Measurements from ENCODE around the gene CDCA8. TPM values are rescaled to one million over a fixed set of nuclear protein-coding genes. Genes with fewer than 3 reads are reported as not detected.
"Not testable (repeated sequence)": the region's sequence is repeated elsewhere in the genome, so short reads cannot be mapped to it uniquely, and the experiment has no call there.

The CDCA8 gene
- total and polyA plus RNA-seq, 8 donors, result 0.89 to 5.5 (median 3.0) TPM; not detected in 2

DNA sequence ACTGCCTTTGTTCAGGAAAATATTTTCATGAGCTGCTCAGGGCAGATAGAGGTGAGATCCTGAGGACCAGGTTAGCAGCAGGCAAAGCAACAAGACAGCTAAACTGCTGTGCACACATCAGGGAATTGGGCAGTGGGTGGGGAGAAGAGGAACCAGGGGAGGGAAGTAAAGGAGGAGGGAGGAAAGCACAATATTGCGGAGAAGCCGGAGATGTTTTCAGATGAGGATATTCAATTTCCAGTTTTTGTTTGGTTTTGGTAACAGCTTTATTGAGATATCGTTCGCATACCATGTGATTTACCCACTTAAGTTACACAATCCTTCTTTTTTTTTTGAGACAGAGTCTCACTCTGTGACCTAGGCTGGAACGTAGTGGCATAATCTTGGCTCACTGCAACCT, 38.1 kb downstream of the CDCA8 start:
- Histone ChIP-seq H3K4me1 (peaks cover 0 to 7% (median 0%) of the 10 kb centered on the region in 4 donors), H3K9me3 (no peaks in the 10 kb centered on the region), H3K27me3 (peaks cover 0 to 78% (median 10%) of the 10 kb centered on the region in 3 donors), H3K4me3 (no peak overlapping the region), H3K36me3 (no peaks in the 10 kb centered on the region), H3K27ac (no peak overlapping the region)
- TF ChIP-seq, protein P1, sequence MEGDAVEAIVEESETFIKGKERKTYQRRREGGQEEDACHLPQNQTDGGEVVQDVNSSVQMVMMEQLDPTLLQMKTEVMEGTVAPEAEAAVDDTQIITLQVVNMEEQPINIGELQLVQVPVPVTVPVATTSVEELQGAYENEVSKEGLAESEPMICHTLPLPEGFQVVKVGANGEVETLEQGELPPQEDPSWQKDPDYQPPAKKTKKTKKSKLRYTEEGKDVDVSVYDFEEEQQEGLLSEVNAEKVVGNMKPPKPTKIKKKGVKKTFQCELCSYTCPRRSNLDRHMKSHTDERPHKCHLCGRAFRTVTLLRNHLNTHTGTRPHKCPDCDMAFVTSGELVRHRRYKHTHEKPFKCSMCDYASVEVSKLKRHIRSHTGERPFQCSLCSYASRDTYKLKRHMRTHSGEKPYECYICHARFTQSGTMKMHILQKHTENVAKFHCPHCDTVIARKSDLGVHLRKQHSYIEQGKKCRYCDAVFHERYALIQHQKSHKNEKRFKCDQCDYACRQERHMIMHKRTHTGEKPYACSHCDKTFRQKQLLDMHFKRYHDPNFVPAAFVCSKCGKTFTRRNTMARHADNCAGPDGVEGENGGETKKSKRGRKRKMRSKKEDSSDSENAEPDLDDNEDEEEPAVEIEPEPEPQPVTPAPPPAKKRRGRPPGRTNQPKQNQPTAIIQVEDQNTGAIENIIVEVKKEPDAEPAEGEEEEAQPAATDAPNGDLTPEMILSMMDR (IDR thresholded peaks at IDR 0.05), result no peak
- TF ChIP-seq EP300 (IDR thresholded peaks at IDR 0.05) (no peak), POLR2A (IDR thresholded peaks at IDR 0.05) (no peak), POLR2AphosphoS5 (IDR thresholded peaks at IDR 0.05) (no peak)
- intact Hi-C loops (cut with DNase I; ENCODE audit: low total_unique reads), result no loop called here
- 78 to 87% (median 84%) methylated on average over 5 of the region's 5 CpGs for WGBS, 5 donors
- no peak for DNase-seq

DNA sequence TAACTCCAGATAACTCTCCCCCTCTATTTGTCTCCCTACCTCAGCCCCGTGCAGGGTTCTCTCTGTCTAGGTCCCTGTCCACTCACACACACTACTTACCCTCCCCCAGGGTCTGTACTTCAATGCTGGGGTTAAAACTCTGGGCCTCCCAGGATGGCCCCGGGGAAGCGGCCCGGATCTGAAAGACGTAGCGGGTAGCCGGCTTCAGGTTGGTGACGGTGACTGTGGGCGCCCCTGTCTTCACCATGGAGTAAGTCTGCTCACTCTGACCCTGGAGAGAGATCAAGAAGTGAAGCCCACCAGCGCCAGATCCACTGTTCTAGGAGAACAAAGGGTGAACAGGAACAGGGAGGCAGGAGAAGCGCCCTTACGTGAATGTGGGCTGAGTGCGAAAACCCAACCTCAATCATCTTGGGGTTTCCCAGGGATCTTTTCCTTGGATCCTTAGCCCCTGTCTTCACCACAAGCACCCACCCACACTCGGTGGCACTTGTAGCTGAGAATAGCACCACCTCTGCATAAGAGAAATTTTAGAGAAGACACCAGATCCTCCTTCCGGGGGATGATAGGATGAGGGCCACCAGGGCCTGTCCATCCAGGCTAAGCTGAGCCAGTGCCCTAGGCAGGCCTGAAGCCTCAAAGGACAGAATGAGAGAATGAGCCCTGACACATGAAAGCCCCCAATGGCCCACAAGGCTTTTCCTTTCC, 39.1 kb downstream of the CDCA8 start:
- H3K27ac ChIP-seq, result no peak overlapping the region
- no peaks in the 10 kb centered on the region for H3K36me3 ChIP-seq
- TF ChIP-seq POLR2A (IDR thresholded peaks at IDR 0.05) (no peak), EP300 (IDR thresholded peaks at IDR 0.05) (no peak), POLR2AphosphoS5 (IDR thresholded peaks at IDR 0.05) (no peak)
- TF ChIP-seq, protein P1 (IDR thresholded peaks at IDR 0.05), result no peak
- H3K9me3 ChIP-seq, result no peaks in the 10 kb centered on the region
- peaks cover 0 to 79% (median 12%) of the 10 kb centered on the region in 3 donors for H3K27me3 ChIP-seq
- no peak for DNase-seq
- WGBS, 5 donors, result 88 to 93% (median 91%) methylated on average over 15 of the region's 15 CpGs
- H3K4me1 ChIP-seq, result peaks cover 0 to 9% (median 0%) of the 10 kb centered on the region in 4 donors
- no peak overlapping the region for H3K4me3 ChIP-seq
- intact Hi-C loops (cut with DNase I; ENCODE audit: low total_unique reads), result no loop called here

DNA sequence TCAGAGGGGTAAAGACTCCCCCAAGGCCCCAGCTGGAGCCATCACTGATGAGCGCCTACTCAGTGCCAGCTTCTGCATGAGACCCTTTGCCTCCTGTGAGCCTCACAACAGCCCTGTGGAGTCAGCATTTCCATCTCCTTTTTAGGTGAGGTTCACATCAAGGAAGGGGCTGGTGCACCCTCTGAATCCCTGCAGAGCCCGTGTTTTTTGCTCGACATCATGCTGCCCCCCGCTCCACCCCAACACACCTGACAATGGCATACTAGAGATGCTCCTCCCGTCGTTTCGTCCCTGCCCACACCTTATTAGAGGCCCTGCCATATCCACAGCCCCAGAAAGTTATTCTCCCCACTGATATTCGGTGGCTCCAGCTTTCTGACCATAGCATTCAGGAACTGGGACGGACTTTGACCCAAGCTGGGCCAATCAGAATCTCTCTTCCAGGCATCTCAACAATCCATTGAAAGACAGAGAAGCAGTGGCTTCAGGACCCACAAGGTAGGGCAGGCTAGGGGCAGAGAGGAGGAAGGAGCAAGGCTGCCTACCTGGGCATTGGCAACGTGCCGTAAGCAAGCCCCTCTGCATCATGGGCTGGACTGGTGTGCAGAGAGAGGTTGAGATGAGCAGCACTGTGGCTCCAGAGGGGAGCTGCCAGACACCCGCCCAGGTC, 39.9 kb downstream of the CDCA8 start:
- intact Hi-C loops (cut with DNase I; ENCODE audit: low total_unique reads), result no loop called here
- WGBS, 5 donors, result 44 to 67% (median 58%) methylated on average over 12 of the region's 12 CpGs
- Histone ChIP-seq H3K27me3 (peaks cover 0 to 74% (median 12%) of the 10 kb centered on the region in 3 donors), H3K9me3 (no peaks in the 10 kb centered on the region), H3K36me3 (no peaks in the 10 kb centered on the region), H3K27ac (no peak overlapping the region), H3K4me3 (no peak overlapping the region), H3K4me1 (peaks cover 0 to 9% (median 0%) of the 10 kb centered on the region in 4 donors)
- TF ChIP-seq POLR2AphosphoS5 (IDR thresholded peaks at IDR 0.05) (no peak), EP300 (IDR thresholded peaks at IDR 0.05) (no peak), POLR2A (IDR thresholded peaks at IDR 0.05) (no peak)
- TF ChIP-seq, protein P1 (IDR thresholded peaks at IDR 0.05), result no peak
- DNase-seq, result peak in 1 of 2 donors; percentile 28

DNA sequence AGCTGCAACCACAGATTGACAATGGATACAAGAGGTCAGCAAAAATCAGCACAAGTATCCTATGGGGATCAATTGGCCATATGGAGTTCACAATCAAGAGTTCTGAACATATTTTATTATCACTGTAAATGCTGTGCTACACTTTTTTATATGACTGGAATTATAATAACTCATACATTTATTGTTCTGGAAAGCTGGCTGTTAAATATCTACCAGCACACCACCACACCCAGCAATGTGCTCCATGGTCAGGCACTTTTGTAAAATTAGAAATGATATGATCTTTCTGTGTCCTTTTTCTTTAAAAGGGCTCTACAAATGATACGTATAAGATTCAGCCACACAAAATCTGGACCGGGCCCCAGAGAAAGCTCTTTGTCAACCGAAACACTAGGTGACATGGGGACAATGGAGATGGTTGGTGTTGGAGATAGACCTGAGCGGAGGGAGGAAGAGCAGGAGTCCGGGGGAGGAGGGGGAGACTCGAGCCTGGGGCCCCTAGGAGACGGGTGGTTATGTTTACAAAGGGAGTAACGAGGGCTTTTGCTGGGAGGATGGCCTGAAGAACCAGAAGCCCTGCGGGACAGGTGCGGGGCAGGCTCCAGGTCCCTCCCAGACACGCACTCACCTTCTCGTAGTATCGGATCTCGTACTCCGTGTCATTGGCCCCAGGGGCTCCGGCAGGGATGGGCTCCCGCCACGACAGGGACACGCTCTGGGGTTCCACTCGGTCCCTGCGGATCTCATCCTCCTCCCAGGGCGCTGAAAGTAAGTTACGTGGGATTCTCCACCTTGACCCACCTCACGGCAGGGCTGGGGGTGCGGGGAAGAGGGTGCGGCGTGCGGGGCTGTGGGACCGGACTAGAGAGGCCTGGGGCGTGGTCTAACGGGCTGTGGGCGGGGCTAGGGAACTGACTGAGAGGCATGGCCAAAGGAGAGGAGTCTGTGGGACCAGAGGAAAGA, 42.6 kb downstream of the CDCA8 start:
- Histone ChIP-seq H3K4me1 (peaks cover 0 to 9% (median 0%) of the 10 kb centered on the region in 4 donors), H3K9me3 (no peaks in the 10 kb centered on the region), H3K27me3 (peaks cover 0 to 66% (median 12%) of the 10 kb centered on the region in 3 donors), H3K27ac (no peak overlapping the region), H3K4me3 (peak overlapping the region in 2 of 4 donors; percentile 4 to 17), H3K36me3 (no peaks in the 10 kb centered on the region)
- 13 to 28% (median 16%) methylated on average over 15 to 32 of the region's 32 CpGs for WGBS, 5 donors
- intact Hi-C loops (cut with DNase I; ENCODE audit: low total_unique reads), result no loop called here
- TF ChIP-seq, protein P1 (IDR thresholded peaks at IDR 0.05), result no peak
- TF ChIP-seq EP300 (IDR thresholded peaks at IDR 0.05), result no peak
- no peak for TF ChIP-seq POLR2A (IDR thresholded peaks at IDR 0.05)
- no peak for TF ChIP-seq POLR2AphosphoS5 (IDR thresholded peaks at IDR 0.05)
- DNase-seq, result peak in 1 of 2 donors; percentile 42

DNA sequence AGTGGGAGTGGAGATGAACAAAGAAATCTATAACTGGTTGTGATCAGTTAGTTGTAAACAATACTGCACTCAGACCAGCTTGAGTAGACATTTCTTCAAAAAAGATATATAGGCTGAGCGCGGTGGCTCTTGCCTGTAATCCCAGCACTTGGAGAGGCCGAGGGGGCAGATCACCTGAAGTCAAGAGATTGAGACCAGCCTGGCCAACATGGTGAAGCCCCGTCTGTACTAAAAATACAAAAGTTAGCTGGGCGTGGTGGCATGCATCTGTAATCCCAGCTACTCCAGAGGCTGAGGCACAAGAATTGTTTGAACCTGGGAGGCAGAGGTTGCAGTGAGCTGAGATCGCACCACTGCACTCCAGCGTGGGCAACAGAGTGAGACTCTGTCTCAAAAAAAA, 45.7 kb downstream of the CDCA8 start:
- peaks cover 0 to 75% (median 12%) of the 10 kb centered on the region in 3 donors for H3K27me3 ChIP-seq
- intact Hi-C loops (cut with DNase I; ENCODE audit: low total_unique reads); H3K4me3 ChIP-seq; H3K36me3 ChIP-seq; H3K9me3 ChIP-seq; H3K27ac ChIP-seq; H3K4me1 ChIP-seq; DNase-seq: not testable (repeated sequence)
- 73 to 89% (median 84%) methylated on average over 7 of the region's 7 CpGs for WGBS, 5 donors

DNA sequence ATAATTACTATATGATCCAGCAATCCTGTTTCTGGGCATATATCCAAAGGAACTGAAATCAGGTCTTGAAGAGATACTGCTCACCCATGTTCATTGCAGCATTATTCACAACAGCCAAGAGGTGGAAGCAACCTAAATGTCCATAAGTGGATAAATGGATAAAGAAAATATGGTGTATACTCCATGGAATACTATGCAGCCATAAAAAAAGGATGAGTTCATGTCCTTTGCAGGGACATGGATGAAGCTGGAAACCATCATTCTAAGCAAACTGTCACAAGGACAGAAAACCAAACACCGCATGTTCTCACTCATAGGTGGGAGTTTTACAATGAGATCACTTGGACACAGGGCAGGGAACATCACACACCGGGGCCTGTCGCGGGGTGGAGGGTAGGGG, 46.3 kb downstream of the CDCA8 start:
- H3K27ac ChIP-seq; H3K36me3 ChIP-seq; H3K9me3 ChIP-seq; H3K4me1 ChIP-seq; H3K4me3 ChIP-seq; DNase-seq; intact Hi-C loops (cut with DNase I; ENCODE audit: low total_unique reads): not testable (repeated sequence)
- WGBS, 5 donors, result 84 to 95% (median 93%) methylated on average over 4 of the region's 4 CpGs
- peaks cover 0 to 69% (median 12%) of the 10 kb centered on the region in 3 donors for H3K27me3 ChIP-seq

Data from stomach (tissue), 9 donors.